GM12891 (cell line): Measurements from ENCODE around the gene SLC39A13.

ENCODE experiments used
- POLR2A ChIP-seq: IDR thresholded peaks from 2 replicates; pipeline ENCODE4 v1.6.1; 2011; ENCODE audit warnings: low read depth, low read length, control low read depth
- POLR2AphosphoS5 ChIP-seq: IDR thresholded peaks from 2 replicates; pipeline ENCODE4 v1.6.1; 2011; ENCODE audit warnings: low read depth, low read length, control low read depth

- no peak for TF ChIP-seq POLR2AphosphoS5
- no peak for TF ChIP-seq POLR2A
These were observed 24.8 kb downstream of the SLC39A13 start for GRCh38 chr11:47433157-47433556.
